GM21528 (cell line): ENCODE results near the gene COL19A1.
A peak's percentile ranks its signal among the peaks of the same experiment; 100 is the strongest.
"Not testable (repeated sequence)": the region's sequence is repeated elsewhere in the genome, so short reads cannot be mapped to it uniquely, and the experiment has no call there.

Source experiments
- ATAC-seq: cut with Tn5 transposase; IDR thresholded peaks from one replicate; pipeline ENCODE4 v1.9.1; 2021; ENCODE audit warnings: mild to moderate bottlenecking, moderate library complexity; ENCODE audit not compliant: unreplicated experiment, low FRiP score

COL19A1 gene

GRCh38 chr6:69865126-69865525 lies 1.2 kb upstream of the COL19A1 start:
- no peak for ATAC-seq

GRCh38 chr6:69866770-69867638 lies 648 bp downstream of the COL19A1 start:
- peak; percentile 65 for ATAC-seq

GRCh38 chr6:69867639-69867976 lies 1.3 kb downstream of the COL19A1 start:
- ATAC-seq = peak; percentile 15

- ATAC-seq = no peak
Observed at GRCh38 chr6:69868252-69868804, 2.0 kb downstream of the COL19A1 start.

GRCh38 chr6:69868961-69869360 lies 2.6 kb downstream of the COL19A1 start:
- ATAC-seq = no peak

GRCh38 chr6:69871107-69871506 lies 4.8 kb downstream of the COL19A1 start:
- ATAC-seq = no peak

- no peak for ATAC-seq
Observed at GRCh38 chr6:69873291-69873690, 6.9 kb downstream of the COL19A1 start.

- ATAC-seq = no peak
Observed at GRCh38 chr6:69875715-69876114, 9.4 kb downstream of the COL19A1 start.

- ATAC-seq = no peak
Observed at GRCh38 chr6:69878795-69879194, 12.4 kb downstream of the COL19A1 start.

GRCh38 chr6:69880601-69881000 lies 14.2 kb downstream of the COL19A1 start:
- ATAC-seq = no peak

GRCh38 chr6:69881322-69882151 lies 15.2 kb downstream of the COL19A1 start:
- ATAC-seq = peak; percentile 87

GRCh38 chr6:69883551-69883950 lies 17.2 kb downstream of the COL19A1 start:
- ATAC-seq = no peak

GRCh38 chr6:69884231-69884630 lies 17.9 kb downstream of the COL19A1 start:
- ATAC-seq = no peak

- no peak for ATAC-seq
Observed at GRCh38 chr6:69887026-69887425, 20.7 kb downstream of the COL19A1 start.

- no peak for ATAC-seq
Observed at GRCh38 chr6:69887714-69888345, 21.5 kb downstream of the COL19A1 start.

- no peak for ATAC-seq
Observed at GRCh38 chr6:69888482-69889233, 22.3 kb downstream of the COL19A1 start.

- not testable (repeated sequence) for ATAC-seq
Observed at GRCh38 chr6:69889234-69889974, 23.0 kb downstream of the COL19A1 start.

- ATAC-seq = not testable (repeated sequence)
Observed at GRCh38 chr6:69892561-69892960, 26.2 kb downstream of the COL19A1 start.

GRCh38 chr6:69893266-69893665 lies 26.9 kb downstream of the COL19A1 start:
- ATAC-seq = not testable (repeated sequence)
